GM19193 (cell line): ENCODE data around the gene FSHB.

ENCODE experiments used
- POLR2A ChIP-seq: IDR thresholded peaks from 4 replicates; pipeline ENCODE4 v1.6.1; 2011; ENCODE audit not compliant: insufficient read depth, insufficient read length; ENCODE audit errors: extremely low read depth

FSHB gene

DNA sequence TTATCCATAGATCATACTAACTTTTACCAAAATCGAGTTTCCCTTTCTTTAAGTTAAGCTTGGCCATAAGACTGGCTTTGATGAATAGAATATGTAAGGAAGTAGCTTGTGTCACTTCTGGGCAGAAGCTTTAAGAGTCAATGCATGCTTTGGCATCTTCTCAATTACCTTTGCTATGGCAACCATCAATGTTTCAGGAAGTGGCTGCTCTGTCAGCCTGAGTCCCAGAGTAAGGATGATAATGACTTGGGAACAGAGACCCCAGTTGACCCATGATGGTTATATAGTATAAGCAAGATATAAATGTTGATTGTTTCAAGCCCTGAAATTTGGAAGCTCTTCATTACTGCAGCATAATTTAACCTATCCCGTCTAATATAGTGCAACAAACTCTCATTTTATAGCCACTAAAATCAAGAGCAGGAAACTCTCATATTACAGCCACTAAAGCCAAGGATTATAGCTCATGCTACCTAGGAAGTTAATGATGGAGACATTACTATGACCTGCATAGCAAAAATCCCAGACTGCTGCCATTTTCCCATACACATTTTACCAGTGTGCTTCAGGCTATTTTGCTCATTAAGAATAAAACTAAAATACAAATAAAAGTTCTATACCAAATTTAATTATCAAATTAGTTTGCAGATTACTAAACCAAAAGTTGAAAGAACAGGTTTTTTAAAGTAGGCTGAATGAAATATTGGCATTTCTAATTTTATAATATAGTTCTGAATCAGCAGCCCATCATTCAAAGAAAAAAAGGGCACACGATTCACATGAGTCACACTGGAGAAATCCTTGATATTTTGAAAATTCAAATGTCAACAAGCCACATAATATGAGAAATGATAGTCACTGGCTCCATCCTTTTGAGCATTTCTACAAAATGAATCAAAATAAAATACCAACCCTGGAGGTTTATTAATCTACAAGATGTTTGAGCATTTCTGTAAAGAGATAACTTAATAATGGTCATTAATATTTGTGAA lies 23.8 kb downstream of the FSHB start:
- no peak for TF ChIP-seq POLR2A

- TF ChIP-seq POLR2A, result no peak
These were observed 24.8 kb downstream of the FSHB start for GRCh38 chr11:30255637-30256036.

- TF ChIP-seq POLR2A, result no peak
These were observed 26.2 kb downstream of the FSHB start for GRCh38 chr11:30257058-30257457.

- TF ChIP-seq POLR2A, result no peak
These were observed 27.9 kb downstream of the FSHB start for GRCh38 chr11:30258679-30259078.

DNA sequence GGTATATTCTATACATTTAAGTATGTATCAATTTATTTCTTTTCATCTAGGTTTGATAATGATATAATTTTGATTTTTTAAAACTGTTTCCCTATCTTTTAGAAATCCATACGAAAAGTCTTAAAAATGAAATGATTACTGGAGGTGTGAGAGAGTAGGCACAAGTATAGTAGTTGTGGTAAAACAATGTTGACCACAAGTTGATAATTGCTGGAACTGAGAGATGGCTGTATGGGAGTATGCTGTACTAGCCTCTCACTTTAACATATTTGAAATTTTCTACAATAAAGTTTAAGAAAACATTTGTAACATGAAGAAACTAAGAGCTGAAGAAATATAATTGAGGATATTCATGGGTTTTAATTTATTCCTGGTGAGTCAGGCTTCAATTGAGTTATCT lies 30.0 kb downstream of the FSHB start:
- TF ChIP-seq POLR2A, result no peak

- no peak for TF ChIP-seq POLR2A
These were observed 31.0 kb downstream of the FSHB start for GRCh38 chr11:30261821-30262220.

DNA sequence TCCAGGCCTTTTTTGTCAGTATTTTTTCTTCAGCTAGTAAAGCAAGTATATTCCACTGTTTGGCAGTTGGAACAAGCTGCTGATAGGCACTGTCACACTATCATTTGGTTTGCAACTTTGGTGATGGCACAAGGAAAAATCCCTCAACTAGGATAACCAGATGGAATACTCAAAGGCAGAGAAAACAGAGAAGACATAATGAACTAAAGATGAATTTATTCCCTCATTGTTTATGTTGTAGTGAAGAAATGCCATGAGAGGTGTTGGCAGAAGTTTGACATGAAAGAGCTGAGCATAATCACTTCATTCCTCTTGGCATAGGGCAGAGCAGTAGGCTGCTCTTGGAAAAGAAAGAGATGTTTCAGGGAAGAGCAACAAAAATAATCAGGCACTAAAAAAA lies 39.9 kb downstream of the FSHB start:
- no peak for TF ChIP-seq POLR2A

DNA sequence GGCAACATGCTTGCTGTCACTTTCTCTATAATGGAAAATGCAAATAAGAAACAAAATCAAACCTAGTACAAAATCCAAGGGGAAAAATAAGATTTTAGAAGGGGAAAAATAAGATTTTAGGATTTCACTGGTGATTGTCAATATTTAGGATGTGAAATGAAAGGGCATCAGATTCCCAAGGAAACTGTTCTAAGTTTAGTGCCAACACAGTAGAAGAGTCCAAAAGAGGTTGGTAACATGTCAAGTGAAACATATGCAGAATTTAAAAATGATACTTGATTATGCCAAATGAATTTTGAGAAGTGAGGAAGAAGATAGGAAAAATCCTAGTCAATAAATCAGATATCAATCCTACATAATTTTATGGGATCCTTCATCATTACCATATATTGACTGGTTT lies 46.4 kb downstream of the FSHB start:
- TF ChIP-seq POLR2A, result no peak

DNA sequence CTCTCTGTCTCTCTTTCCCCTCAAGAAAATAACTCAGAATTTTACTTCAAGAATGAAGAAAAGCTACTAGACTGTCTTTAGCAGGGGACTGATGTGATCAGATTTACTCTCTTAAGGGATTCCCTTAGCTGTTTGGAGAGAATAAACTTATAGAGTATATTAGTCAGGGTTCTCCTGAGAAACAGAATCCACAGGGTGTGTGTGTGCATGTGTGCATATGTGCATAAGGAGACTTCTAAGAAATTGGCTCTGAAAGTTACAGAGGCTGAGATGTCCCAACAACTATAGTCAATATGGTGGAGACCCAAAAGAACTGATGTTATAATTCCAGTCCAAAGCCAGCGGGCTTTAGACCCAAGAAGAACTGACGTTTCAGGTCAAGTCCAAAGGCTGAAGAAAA lies 49.0 kb downstream of the FSHB start:
- TF ChIP-seq POLR2A, result no peak

- TF ChIP-seq POLR2A, result no peak
These were observed 50.9 kb downstream of the FSHB start for GRCh38 chr11:30281476-30282288.

- no peak for TF ChIP-seq POLR2A
These were observed 51.4 kb downstream of the FSHB start for GRCh38 chr11:30282289-30282631.
